IMR-90 (cell line): ENCODE measurements around the gene PRKCSH. TPM values are rescaled to one million over a fixed set of nuclear protein-coding genes. Genes with fewer than 3 reads are reported as not detected.

Source experiments
- ATAC-seq: fragments of 200-7000 bp; cut with Tn5 transposase; 2 replicates; pipeline ENCODE4 v1.9.1; 2020; ENCODE audit warnings: low read depth, mild to moderate bottlenecking, moderate library complexity
- BruUV-seq: library from RNA; stranded (reverse); fragments of 400-500 nt; replicated peaks from 2 replicates; lab custom pipeline; 2021; lab: Mats Ljungman, UMichigan
- CTCF ChIA-PET: fragments of 300-600 bp; formaldehyde crosslinking; extraction: SDS; loops from one replicate; lab custom pipeline; 2021; ENCODE audit warnings: antibody characterized with exemption; lab: Yijun Ruan, JAX
- POLR2A ChIA-PET: fragments of 300-600 bp; sonication (Branson Sonifier 250); formaldehyde crosslinking; loops from one replicate; lab custom pipeline; 2022; ENCODE audit warnings: antibody characterized with exemption; ENCODE audit not compliant: unreplicated experiment; lab: Charles Lee
- DNase-seq: peaks from one replicate; pipeline ENCODE4 v3.0.0; 2013
- H2AFZ ChIP-seq: replicated peaks from 2 replicates; pipeline ENCODE3; 2013; ENCODE audit warnings: low read length, mild to moderate bottlenecking; ENCODE audit not compliant: poor library complexity
- H2AK5ac ChIP-seq: 2 replicates; pipeline ENCODE4 v1.6.1; 2013; ENCODE audit warnings: low read depth, low read length, inconsistent platforms
- H2AK9ac ChIP-seq: replicated peaks from 2 replicates; pipeline ENCODE3; 2013; ENCODE audit warnings: mild to moderate bottlenecking, low read depth, low read length, moderate library complexity; ENCODE audit not compliant: poor library complexity
- H2BK120ac ChIP-seq: 2 replicates; pipeline ENCODE4 v1.6.1; 2013; ENCODE audit warnings: low read depth, low read length, inconsistent platforms
- H2BK15ac ChIP-seq: 3 replicates; pipeline ENCODE4 v1.6.1; 2013; ENCODE audit warnings: low read depth, low read length, inconsistent platforms
- H2BK20ac ChIP-seq: 2 replicates; pipeline ENCODE4 v1.6.1; 2013; ENCODE audit warnings: low read depth, mild to moderate bottlenecking, inconsistent platforms, low read length, moderate library complexity
- H2BK5ac ChIP-seq: 2 replicates; pipeline ENCODE4 v1.6.1; 2013; ENCODE audit warnings: mild to moderate bottlenecking, low read depth, low read length, inconsistent platforms; ENCODE audit not compliant: poor library complexity, severe bottlenecking
- H3K14ac ChIP-seq: replicated peaks from 2 replicates; pipeline ENCODE4 v1.6.1; 2013; ENCODE audit warnings: low read depth, low read length, inconsistent platforms
- H3K18ac ChIP-seq: 2 replicates; pipeline ENCODE4 v1.6.1; 2013; ENCODE audit warnings: low read depth, low read length, control low read depth
- H3K23ac ChIP-seq: 2 replicates; pipeline ENCODE4 v1.6.1; 2013; ENCODE audit warnings: low read depth, low read length, inconsistent platforms
- H3K27ac ChIP-seq: 2 replicates; pipeline ENCODE4 v1.5.1; 2013; ENCODE audit warnings: mild to moderate bottlenecking, control low read depth, low read length; ENCODE audit not compliant: insufficient read depth
- H3K27me3 ChIP-seq: 2 replicates; pipeline ENCODE4 v1.6.1; 2013; ENCODE audit warnings: low read length; ENCODE audit not compliant: control insufficient read depth, insufficient read depth
- H3K36me3 ChIP-seq: 2 replicates; pipeline ENCODE4 v1.6.1; 2013; ENCODE audit warnings: low read length, mixed read lengths; ENCODE audit not compliant: control insufficient read depth, insufficient read depth
- H3K4ac ChIP-seq: 2 replicates; pipeline ENCODE4 v1.6.1; 2013; ENCODE audit warnings: low read depth, low read length, inconsistent platforms
- H3K4me1 ChIP-seq: 2 replicates; pipeline ENCODE4 v1.6.1; 2013; ENCODE audit warnings: low read length, mixed read lengths; ENCODE audit not compliant: control insufficient read depth, insufficient read depth
- H3K4me2 ChIP-seq: 2 replicates; pipeline ENCODE4 v1.6.1; 2013; ENCODE audit warnings: low read depth, mild to moderate bottlenecking, control low read depth, low read length, moderate library complexity
- H3K4me3 ChIP-seq: 2 replicates; pipeline ENCODE4 v1.5.1; 2013; ENCODE audit warnings: low read depth, mild to moderate bottlenecking, control low read depth, low read length, moderate library complexity; ENCODE audit not compliant: insufficient read depth
- H3K56ac ChIP-seq: 2 replicates; pipeline ENCODE4 v1.6.1; 2013; ENCODE audit warnings: low read length, inconsistent platforms; ENCODE audit not compliant: insufficient read depth; ENCODE audit errors: extremely low read depth
- H3K79me1 ChIP-seq, 2 experiments: 2 replicates each; pipeline ENCODE4 v1.6.1; 2013; ENCODE audit warnings: low read length in 2 of 2, inconsistent platforms in 1 of 2, low read depth in 1 of 2
- H3K9ac ChIP-seq: 2 replicates; pipeline ENCODE4 v1.6.1; 2013; ENCODE audit warnings: low read depth, low read length, control low read depth
- H3K9me1 ChIP-seq: 2 replicates; pipeline ENCODE4 v1.6.1; 2013; ENCODE audit warnings: low read length, inconsistent platforms; ENCODE audit not compliant: insufficient read depth
- H3K9me3 ChIP-seq: 2 replicates; pipeline ENCODE4 v1.6.1; 2013; ENCODE audit warnings: low read length; ENCODE audit not compliant: control insufficient read depth, insufficient read depth
- H4K20me1 ChIP-seq: 2 replicates; pipeline ENCODE4 v1.6.1; 2013; ENCODE audit warnings: low read length, inconsistent platforms; ENCODE audit not compliant: insufficient read depth
- H4K5ac ChIP-seq: 2 replicates; pipeline ENCODE4 v1.6.1; 2013; ENCODE audit warnings: mild to moderate bottlenecking, low read depth, low read length, control low read depth
- H4K8ac ChIP-seq, 2 experiments: 2 replicates each; pipeline ENCODE4 v1.6.1; 2013; ENCODE audit warnings: low read depth in 2 of 2, low read length in 2 of 2, control low read depth in 1 of 2, inconsistent platforms in 1 of 2
- H4K91ac ChIP-seq: 2 replicates; pipeline ENCODE4 v1.6.1; 2013; ENCODE audit warnings: low read depth, low read length, inconsistent platforms; ENCODE audit not compliant: insufficient read depth
- CEBPB ChIP-seq: IDR thresholded peaks from 2 replicates; pipeline ENCODE4 v1.6.1; 2012; ENCODE audit warnings: low read depth, low read length, improper control_type of control experiment
- FOS ChIP-seq: fragments of 150-350 bp; IDR thresholded peaks from 2 replicates; pipeline ENCODE4 v1.6.1; 2016; ENCODE audit warnings: low read depth, low read length
- MAZ ChIP-seq: IDR thresholded peaks from 2 replicates; pipeline ENCODE4 v1.6.1; 2012; ENCODE audit warnings: low read depth, mild to moderate bottlenecking, low read length, improper control_type of control experiment, moderate library complexity, borderline replicate concordance
- NFE2L2 ChIP-seq: fragments of 150-350 bp; IDR thresholded peaks from 2 replicates; pipeline ENCODE4 v1.6.1; 2016; ENCODE audit warnings: low read depth, mild to moderate bottlenecking, low read length
- POLR2A ChIP-seq: IDR thresholded peaks from 2 replicates; pipeline ENCODE4 v1.6.1; 2012; ENCODE audit warnings: mild to moderate bottlenecking, low read depth, low read length
- RFX5 ChIP-seq: IDR thresholded peaks from 2 replicates; pipeline ENCODE4 v1.8.0; 2012; ENCODE audit warnings: low read depth, mild to moderate bottlenecking, low read length, moderate library complexity
- WGBS, 2 experiments: methylation state at CpG; one replicate each; pipeline versions ENCODE4 v1.1.5 to v1.1.7; 2013; ENCODE audit warnings: missing lambda C conversion rate in 2 of 2; ENCODE audit not compliant: insufficient read length in 1 of 2; ENCODE audit errors: extremely low coverage in 2 of 2; 5-methylcytosine and 5-hydroxymethylcytosine counted together
- dilution Hi-C: fragments of 300-500 bp; cut with HindIII; formaldehyde crosslinking; loops from one replicate; pipeline ENCODE4 v1.14.3; 2018; ENCODE audit warnings: low sequenced_read_pairs; ENCODE audit not compliant: unreplicated experiment
- in situ Hi-C: fragments of 300-500 bp; cut with MboI; formaldehyde crosslinking; loops from 3 replicates; pipeline ENCODE4 v1.14.3; 2019; ENCODE audit warnings: low sequenced_read_pairs, inconsistent platforms, mixed read lengths
- intact Hi-C: fragments of 100-400 bp; cut with micrococcal nuclease; formaldehyde crosslinking; loops from 2 replicates; pipeline ENCODE4 v1.10.0; 2022
- polyA plus RNA-seq, 3 experiments: library from polyadenylated mRNA; depleted of rRNA; stranded (reverse); fragments of >200 nt; gene quantifications; 2 replicates each; pipeline ENCODE4 v1.2.3, GENCODE V29; 2012; ENCODE audit warnings: low replicate concordance in 1 of 3
- total RNA-seq: library from RNA; depleted of rRNA; stranded (reverse); fragments of >200 nt; gene quantifications from 2 replicates; pipeline ENCODE4 v1.2.3, GENCODE V29; 2012

The PRKCSH gene
- total and polyA plus RNA-seq, 2 of the 4 experiments (the other 2 are of a cell fraction), result 36.0 to 252 TPM

- ATAC-seq, result no peak
- H3K4me3 ChIP-seq, result no peak overlapping the region
These were observed 43.9 kb downstream of the PRKCSH start for GRCh38 chr19:11479090-11479897.

More at GRCh38 chr19:11479090-11479897, 43.9 kb downstream of the PRKCSH start:
- H3K23ac ChIP-seq, result no peak overlapping the region
- H4K8ac ChIP-seq, result no peak overlapping the region
- in situ Hi-C loops, result loop anchor here (10.0 kb wide), 1 partner anchor 184 kb away; the partner anchor contains the start of gene TSPAN16
- H2AK9ac ChIP-seq, result no peak overlapping the region
- H3K9me3 ChIP-seq, result no peaks in the 10 kb centered on the region
- no peak overlapping the region for H3K18ac ChIP-seq
- H3K36me3 ChIP-seq, result 0 out of 2 replicates have a peak, but pooled peaks cover 2% of the 10 kb centered on the region
- TF ChIP-seq RFX5 (no peak), POLR2A (no peak), CEBPB (no peak), MAZ (peak; percentile 72; the same call in 1 of the 2 replicates), NFE2L2 (no peak), FOS (no peak)
- H2BK15ac ChIP-seq, result no peak overlapping the region
- intact Hi-C loops, result no loop called here
- dilution Hi-C loops, result no loop called here
- no peak overlapping the region for H2AFZ ChIP-seq
- no peak overlapping the region for H3K9ac ChIP-seq
- H4K5ac ChIP-seq, result no peak overlapping the region
- no peaks in the 10 kb centered on the region for H3K79me1 ChIP-seq
- H3K4me1 ChIP-seq, result peaks cover 2% of the 10 kb centered on the region; the same call in 1 of the 2 replicates
- H3K4me2 ChIP-seq, result no peak overlapping the region
- H4K91ac ChIP-seq, result no peak overlapping the region
- no peaks in the 10 kb centered on the region for H4K20me1 ChIP-seq
- H3K27me3 ChIP-seq, result peaks cover 50% of the 10 kb centered on the region
- H3K56ac ChIP-seq, result no peak overlapping the region
- no peak overlapping the region for H2BK5ac ChIP-seq
- BruUV-seq, result no TSS peak
- H2BK20ac ChIP-seq, result no peak overlapping the region
- H3K4ac ChIP-seq, result no peak overlapping the region
- no peak for DNase-seq
- no peak overlapping the region for H2BK120ac ChIP-seq
- no peak overlapping the region for H3K27ac ChIP-seq
- 13% methylated on average over 18 of the region's 62 CpGs; no CpG with 5 or more reads in 1 of the 2 experiments for WGBS, 2 experiments
- POLR2A ChIA-PET, result no interaction called here
- no peaks in the 10 kb centered on the region for H3K9me1 ChIP-seq
- no peak overlapping the region for H2AK5ac ChIP-seq
- CTCF ChIA-PET, result no interaction called here
- H3K14ac ChIP-seq, result no peak overlapping the region
